CD14-positive monocyte (primary cell): Measurements from ENCODE around the gene WDPCP. TPM values are rescaled to one million over a fixed set of nuclear protein-coding genes. Genes with fewer than 3 reads are reported as not detected.
"Not testable (repeated sequence)": the region's sequence is repeated elsewhere in the genome, so short reads cannot be mapped to it uniquely, and the experiment has no call there.

ENCODE experiments used
- DNase-seq, 3 donors: peaks; one replicate each; pipeline ENCODE4 v3.0.0-alpha.2; 2011 to 2022
- H2AFZ ChIP-seq: 2 replicates; pipeline ENCODE4 v1.6.0; 2012; ENCODE audit warnings: mild to moderate bottlenecking, low read depth, low read length, inconsistent platforms; ENCODE audit not compliant: insufficient read depth, poor library complexity, severe bottlenecking
- H3K27ac ChIP-seq, 2 donors: 1 replicate in 1 of 2; 2 replicates in 1 of 2; pipeline ENCODE4 v1.5.1; 2012 to 2013; ENCODE audit warnings: low read length in 2 of 2, control low read depth in 1 of 2, inconsistent platforms in 1 of 2, low read depth in 1 of 2, mild to moderate bottlenecking in 1 of 2
- H3K27me3 ChIP-seq, 2 donors: one replicate each; pipeline versions ENCODE4 v1.6.0 to v1.6.1; 2011 to 2013; ENCODE audit warnings: low read length in 2 of 2; ENCODE audit not compliant: control insufficient read depth in 2 of 2, insufficient read depth in 2 of 2
- H3K36me3 ChIP-seq, 2 donors: replicated peaks in 1 of 2; 1 replicate in 1 of 2; 2 replicates in 1 of 2; pipeline versions ENCODE4 v1.5.1 to v1.6.1; 2012 to 2013; ENCODE audit warnings: low read length in 2 of 2, control low read depth in 1 of 2, inconsistent platforms in 1 of 2, mild to moderate bottlenecking in 1 of 2; ENCODE audit not compliant: insufficient read depth in 2 of 2, control insufficient read depth in 1 of 2
- H3K4me1 ChIP-seq, 2 donors: 1 replicate in 1 of 2; 2 replicates in 1 of 2; pipeline versions ENCODE4 v1.5.1 to v1.6.1; 2012 to 2013; ENCODE audit warnings: low read length in 2 of 2, control low read depth in 1 of 2, inconsistent platforms in 1 of 2, mild to moderate bottlenecking in 1 of 2, moderate library complexity in 1 of 2; ENCODE audit not compliant: insufficient read depth in 2 of 2, control insufficient read depth in 1 of 2
- H3K4me2 ChIP-seq: replicated peaks from 2 replicates; pipeline ENCODE3; 2012; ENCODE audit warnings: low read length, moderate library complexity, mild to moderate bottlenecking; ENCODE audit not compliant: poor library complexity, severe bottlenecking; ENCODE audit errors: extremely low read depth
- H3K4me3 ChIP-seq, 3 experiments: fragments of 200-600 bp in 1 of 3; sonication (generic) in 1 of 3; replicated peaks in 1 of 3; 1 replicate in 2 of 3; 2 replicates in 1 of 3; pipeline ENCODE4 v1.5.1; 2011 to 2013; ENCODE audit warnings: low read length in 3 of 3, mild to moderate bottlenecking in 3 of 3, control low read depth in 2 of 3, low read depth in 2 of 3, inconsistent platforms in 1 of 3, moderate library complexity in 1 of 3
- H3K79me2 ChIP-seq: 2 replicates; pipeline ENCODE4 v1.6.0; 2012; ENCODE audit warnings: mild to moderate bottlenecking, control low read depth, inconsistent platforms, low read length, moderate library complexity; ENCODE audit not compliant: insufficient read depth
- H3K9ac ChIP-seq: 2 replicates; pipeline ENCODE4 v1.6.0; 2017; ENCODE audit warnings: low read length, mild to moderate bottlenecking; ENCODE audit not compliant: insufficient read depth, poor library complexity, severe bottlenecking
- H3K9me3 ChIP-seq, 2 donors: replicated peaks in 1 of 2; 1 replicate in 1 of 2; 2 replicates in 1 of 2; pipeline versions ENCODE4 v1.5.1 to v1.6.1; 2012 to 2013; ENCODE audit warnings: low read length in 2 of 2, control low read depth in 1 of 2; ENCODE audit not compliant: control insufficient read depth in 1 of 2, insufficient read depth in 1 of 2
- H4K20me1 ChIP-seq: 2 replicates; pipeline ENCODE4 v1.6.0; 2012; ENCODE audit warnings: mild to moderate bottlenecking, low read length, control low read depth, moderate library complexity; ENCODE audit not compliant: insufficient read depth
- H3K27ac Mint-ChIP-seq, 7 donors: one replicate each; pipeline ENCODE4 v1.8.0; 2020; ENCODE audit warnings: mild to moderate bottlenecking in 7 of 7, mixed read lengths in 7 of 7, moderate library complexity in 6 of 7, inconsistent platforms in 2 of 7
- H3K27me3 Mint-ChIP-seq, 3 donors: one replicate each; pipeline ENCODE4 v1.8.0; 2021 to 2022; ENCODE audit warnings: low read depth in 3 of 3, mild to moderate bottlenecking in 3 of 3, mixed read lengths in 3 of 3, moderate library complexity in 3 of 3, inconsistent platforms in 1 of 3
- H3K36me3 Mint-ChIP-seq, 2 donors: one replicate each; pipeline ENCODE4 v1.8.0; 2020; ENCODE audit warnings: mixed read lengths in 2 of 2, inconsistent platforms in 1 of 2, mild to moderate bottlenecking in 1 of 2
- H3K4me1 Mint-ChIP-seq: one replicate; pipeline ENCODE4 v1.8.0; 2020; ENCODE audit warnings: mild to moderate bottlenecking, mixed read lengths
- H3K4me3 Mint-ChIP-seq, 2 donors: one replicate each; pipeline ENCODE4 v1.8.0; 2020; ENCODE audit warnings: mild to moderate bottlenecking in 2 of 2, mixed read lengths in 2 of 2, moderate library complexity in 1 of 2
- H3K9me3 Mint-ChIP-seq, 7 donors: one replicate each; pipeline ENCODE4 v1.8.0; 2020 to 2022; ENCODE audit warnings: mixed read lengths in 7 of 7, mild to moderate bottlenecking in 6 of 7, moderate library complexity in 6 of 7, inconsistent platforms in 2 of 7
- CTCF ChIP-seq: fragments of 200-600 bp; IDR thresholded peaks from one replicate; pipeline ENCODE4 v1.8.0; 2022; ENCODE audit warnings: antibody characterized with exemption, mild to moderate bottlenecking
- WGBS: methylation state at CpG from one replicate; pipeline ENCODE4 v1.1.5; 2013; ENCODE audit warnings: missing lambda C conversion rate; ENCODE audit not compliant: insufficient coverage; 5-methylcytosine and 5-hydroxymethylcytosine counted together
- intact Hi-C, 2 donors: fragments of 100-400 bp; cut with micrococcal nuclease; formaldehyde crosslinking; loops; one replicate each; pipeline versions ENCODE4 v1.15.0 to v1.15.1; 2023
- polyA plus RNA-seq, 3 donors: library from polyadenylated mRNA; depleted of rRNA in 1 of 3; unstranded in 2 of 3; stranded (reverse) in 1 of 3; fragments of 300-500 nt in 2 of 3; fragments of >200 nt in 1 of 3; fragmentation: Illumina TruSeq in 2 of 3; gene quantifications; 1 replicate in 2 of 3; 2 replicates in 1 of 3; pipeline ENCODE4 v1.2.3, GENCODE V29; 2012 to 2021

Gene WDPCP
- polyA plus RNA-seq, 3 donors, result 3.3 to 5.2 (median 3.7) TPM

- DNase-seq, result no peak
- H3K4me2 ChIP-seq, result no peak overlapping the region
- no peak overlapping the region for H2AFZ ChIP-seq
- no peak overlapping the region for H3K9ac ChIP-seq
- no peak overlapping the region for H3K27ac Mint-ChIP-seq
- WGBS, result no CpG with 5 or more reads among the region's 4 CpGs
- no peaks in the 10 kb centered on the region for H3K27me3 ChIP-seq
- peaks cover 19 to 23% of the 10 kb centered on the region in 2 donors for H3K36me3 Mint-ChIP-seq
- H3K4me3 Mint-ChIP-seq, result no peak overlapping the region
- H3K27ac ChIP-seq, result no peak overlapping the region
- no peak overlapping the region for H3K4me3 ChIP-seq
- no peak for TF ChIP-seq CTCF
- no peaks in the 10 kb centered on the region for H4K20me1 ChIP-seq
- no peaks in the 10 kb centered on the region for H3K9me3 ChIP-seq
- H3K79me2 ChIP-seq, result no peaks in the 10 kb centered on the region
- H3K9me3 Mint-ChIP-seq, result peaks cover 0 to 4% (median 2%) of the 10 kb centered on the region in 7 donors
- H3K27me3 Mint-ChIP-seq, result peaks cover 0 to 2% (median 0%) of the 10 kb centered on the region in 3 donors
- intact Hi-C loops, result no loop called here
- no peaks in the 10 kb centered on the region for H3K4me1 Mint-ChIP-seq
- peaks cover 18 to 23% of the 10 kb centered on the region in 2 donors for H3K36me3 ChIP-seq
- H3K4me1 ChIP-seq, result no peaks in the 10 kb centered on the region
Observed at GRCh38 chr2:63610525-63610924, 22.2 kb upstream of the WDPCP start.

- H3K9me3 Mint-ChIP-seq, H3K27me3 ChIP-seq, H4K20me1 ChIP-seq, DNase-seq, H3K4me1 Mint-ChIP-seq, H3K27me3 Mint-ChIP-seq, H3K4me3 Mint-ChIP-seq, H3K27ac Mint-ChIP-seq, intact Hi-C loops, H3K4me2 ChIP-seq, H2AFZ ChIP-seq, H3K79me2 ChIP-seq, H3K9me3 ChIP-seq, H3K27ac ChIP-seq, H3K4me3 ChIP-seq, H3K4me1 ChIP-seq, H3K9ac ChIP-seq: not testable (repeated sequence)
- 100% methylated on average over 2 of the region's 8 CpGs for WGBS
- H3K36me3 Mint-ChIP-seq, result peaks cover 31 to 35% of the 10 kb centered on the region in 2 donors
- peaks cover 35 to 40% of the 10 kb centered on the region in 2 donors for H3K36me3 ChIP-seq
Observed at GRCh38 chr2:63608865-63609264, 20.6 kb upstream of the WDPCP start.
